Renal cortical epithelial cell (primary cell): ENCODE results near the gene ABCC9. TPM values are rescaled to one million over a fixed set of nuclear protein-coding genes. Genes with fewer than 3 reads are reported as not detected.
A peak's percentile ranks its signal among the peaks of the same experiment; 100 is the strongest.

ENCODE experiments used
- DNase-seq: peaks from one replicate; pipeline ENCODE4 v3.0.0-alpha.2; 2011; ENCODE audit warnings: low read depth
- total RNA-seq: library from RNA; depleted of rRNA; stranded (reverse); fragments of >200 nt; gene quantifications from 2 replicates; pipeline ENCODE4 v1.2.3, GENCODE V29; 2014

The ABCC9 gene
- 0.40 and 1.7 TPM in 2 replicates for total RNA-seq

- DNase-seq, result no peak
Measured at GRCh38 chr12:21940549-21941505, at the start of gene ABCC9. Gene ABCC9 (minus strand): TSS chr12:21941426. CDS start chr12:21936674, 4,752 bp downstream.

GRCh38 chr12:21989819-21990412, 48.7 kb upstream of the ABCC9 start:
- peak; percentile 31 for DNase-seq

- no peak for DNase-seq
Measured at GRCh38 chr12:21988619-21989018, 47.4 kb upstream of the ABCC9 start.

- DNase-seq, result no peak
Measured at GRCh38 chr12:21987755-21988154, 46.5 kb upstream of the ABCC9 start.

GRCh38 chr12:21985155-21985554, 43.9 kb upstream of the ABCC9 start:
- DNase-seq, result no peak

GRCh38 chr12:21984375-21984774, 43.1 kb upstream of the ABCC9 start:
- DNase-seq, result no peak

- DNase-seq, result no peak
Measured at GRCh38 chr12:21983095-21983494, 41.9 kb upstream of the ABCC9 start.

- no peak for DNase-seq
Measured at GRCh38 chr12:21980544-21980943, 39.3 kb upstream of the ABCC9 start.

- no peak for DNase-seq
Measured at GRCh38 chr12:21975293-21975692, 34.1 kb upstream of the ABCC9 start.

GRCh38 chr12:21973221-21973620, 32.0 kb upstream of the ABCC9 start:
- DNase-seq, result no peak

- peak; percentile 18 for DNase-seq
Measured at GRCh38 chr12:21972055-21972454, 30.8 kb upstream of the ABCC9 start.

GRCh38 chr12:21971344-21971743, 30.1 kb upstream of the ABCC9 start:
- DNase-seq, result no peak

GRCh38 chr12:21962821-21963220, 21.6 kb upstream of the ABCC9 start:
- no peak for DNase-seq

- peak; percentile 10 for DNase-seq
Measured at GRCh38 chr12:21962236-21962635, 21.0 kb upstream of the ABCC9 start.

- no peak for DNase-seq
Measured at GRCh38 chr12:21950649-21951048, 9.4 kb upstream of the ABCC9 start.

- no peak for DNase-seq
Measured at GRCh38 chr12:21949036-21949435, 7.8 kb upstream of the ABCC9 start.

- DNase-seq, result no peak
Measured at GRCh38 chr12:21946983-21947382, 5.8 kb upstream of the ABCC9 start.

- DNase-seq, result no peak
Measured at GRCh38 chr12:21945002-21945401, 3.8 kb upstream of the ABCC9 start.

- DNase-seq, result no peak
Measured at GRCh38 chr12:21942377-21942703, 1.1 kb upstream of the ABCC9 start.

GRCh38 chr12:21941506-21942376, 515 bp upstream of the ABCC9 start:
- DNase-seq, result no peak

GRCh38 chr12:21939435-21939834, 1.8 kb downstream of the ABCC9 start:
- DNase-seq, result no peak

- no peak for DNase-seq
Measured at GRCh38 chr12:21938879-21939278, 2.3 kb downstream of the ABCC9 start.
